Measurements from ENCODE around the gene CALHM5. TPM values are rescaled to one million over a fixed set of nuclear protein-coding genes. Genes with fewer than 3 reads are reported as not detected.

CALHM5 gene, protein sequence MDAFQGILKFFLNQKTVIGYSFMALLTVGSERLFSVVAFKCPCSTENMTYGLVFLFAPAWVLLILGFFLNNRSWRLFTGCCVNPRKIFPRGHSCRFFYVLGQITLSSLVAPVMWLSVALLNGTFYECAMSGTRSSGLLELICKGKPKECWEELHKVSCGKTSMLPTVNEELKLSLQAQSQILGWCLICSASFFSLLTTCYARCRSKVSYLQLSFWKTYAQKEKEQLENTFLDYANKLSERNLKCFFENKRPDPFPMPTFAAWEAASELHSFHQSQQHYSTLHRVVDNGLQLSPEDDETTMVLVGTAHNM
- total RNA-seq, result 0.21 and 0.34 TPM in 2 replicates

- TF ChIP-seq CTCF (IDR thresholded peaks at IDR 0.05; ENCODE audit: insufficient read depth, low read length, poor library complexity, severe bottlenecking), result peak; percentile 41
- Histone ChIP-seq H3K4me3 (ENCODE audit: low read depth, low read length) (no peak within 1 kb of the TSS), H3K36me3 (ENCODE audit: control insufficient read depth, insufficient read depth, low read length) (no peaks in the 10 kb centered on the region), H3K27me3 (ENCODE audit: control insufficient read depth, insufficient read depth, low read length) (no peaks in the 10 kb centered on the region)
- DNase-seq (ENCODE audit: low read depth), result peak; percentile 59
These were observed at the start of gene CALHM5 for GRCh38 chr6:116511424-116512110. CALHM5 (plus strand) TSS chr6:116511639; CDS start chr6:116511697, 58 bp downstream.

DNA sequence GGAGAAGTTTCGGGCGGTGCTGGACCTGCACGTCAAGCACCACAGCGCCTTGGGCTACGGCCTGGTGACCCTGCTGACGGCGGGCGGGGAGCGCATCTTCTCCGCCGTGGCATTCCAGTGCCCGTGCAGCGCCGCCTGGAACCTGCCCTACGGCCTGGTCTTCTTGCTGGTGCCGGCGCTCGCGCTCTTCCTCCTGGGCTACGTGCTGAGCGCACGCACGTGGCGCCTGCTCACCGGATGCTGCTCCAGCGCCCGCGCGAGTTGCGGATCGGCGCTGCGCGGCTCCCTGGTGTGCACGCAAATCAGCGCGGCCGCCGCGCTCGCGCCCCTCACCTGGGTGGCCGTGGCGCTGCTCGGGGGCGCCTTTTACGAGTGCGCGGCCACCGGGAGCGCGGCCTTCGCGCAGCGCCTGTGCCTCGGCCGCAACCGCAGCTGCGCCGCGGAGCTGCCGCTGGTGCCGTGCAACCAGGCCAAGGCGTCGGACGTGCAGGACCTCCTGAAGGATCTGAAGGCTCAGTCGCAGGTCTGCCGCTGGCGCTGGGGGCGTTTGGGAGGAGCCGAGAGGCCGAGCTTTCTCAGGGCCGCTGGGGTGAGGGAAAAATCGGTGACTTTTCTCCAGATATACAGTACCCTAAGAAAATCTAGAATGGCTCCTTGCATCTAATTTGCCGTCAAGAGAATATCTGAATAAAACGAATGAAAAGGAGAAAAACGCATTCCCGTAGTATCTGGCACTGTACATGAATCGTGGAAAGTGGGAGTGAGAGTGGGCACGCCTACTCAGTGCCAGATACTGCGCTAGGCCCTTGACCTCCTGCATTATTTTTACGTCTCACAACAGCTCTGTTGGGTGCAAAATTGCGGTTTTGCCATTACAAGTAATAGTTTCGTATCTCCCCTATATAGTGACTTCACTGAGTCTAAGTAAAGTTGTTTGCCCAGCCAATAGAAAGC, 49.2 kb upstream of the CALHM5 start:
- H3K36me3 ChIP-seq (ENCODE audit: control insufficient read depth, insufficient read depth, low read length), result no peaks in the 10 kb centered on the region
- TF ChIP-seq CTCF (IDR thresholded peaks at IDR 0.05; ENCODE audit: insufficient read depth, low read length, poor library complexity, severe bottlenecking), result no peak
- H3K27me3 ChIP-seq (ENCODE audit: control insufficient read depth, insufficient read depth, low read length), result no peaks in the 10 kb centered on the region
- H3K4me3 ChIP-seq (ENCODE audit: low read depth, low read length), result peak overlapping the region; percentile 30
- no peak for DNase-seq (ENCODE audit: low read depth)

DNA sequence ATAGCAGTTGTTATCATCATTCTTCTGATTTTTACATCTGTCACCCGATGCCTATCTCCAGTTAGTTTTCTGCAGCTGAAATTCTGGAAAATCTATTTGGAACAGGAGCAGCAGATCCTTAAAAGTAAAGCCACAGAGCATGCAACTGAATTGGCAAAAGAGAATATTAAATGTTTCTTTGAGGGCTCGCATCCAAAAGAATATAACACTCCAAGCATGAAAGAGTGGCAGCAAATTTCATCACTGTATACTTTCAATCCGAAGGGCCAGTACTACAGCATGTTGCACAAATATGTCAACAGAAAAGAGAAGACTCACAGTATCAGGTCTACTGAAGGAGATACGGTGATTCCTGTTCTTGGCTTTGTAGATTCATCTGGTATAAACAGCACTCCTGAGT, 48.1 kb upstream of the CALHM5 start:
- no peak for TF ChIP-seq CTCF (IDR thresholded peaks at IDR 0.05; ENCODE audit: insufficient read depth, low read length, poor library complexity, severe bottlenecking)
- Histone ChIP-seq H3K27me3 (ENCODE audit: control insufficient read depth, insufficient read depth, low read length) (no peaks in the 10 kb centered on the region), H3K4me3 (ENCODE audit: low read depth, low read length) (no peak overlapping the region), H3K36me3 (ENCODE audit: control insufficient read depth, insufficient read depth, low read length) (no peaks in the 10 kb centered on the region)
- DNase-seq (ENCODE audit: low read depth), result no peak

- no peak overlapping the region for H3K4me3 ChIP-seq (ENCODE audit: low read depth, low read length)
- no peak for TF ChIP-seq CTCF (IDR thresholded peaks at IDR 0.05; ENCODE audit: insufficient read depth, low read length, poor library complexity, severe bottlenecking)
- H3K36me3 ChIP-seq (ENCODE audit: control insufficient read depth, insufficient read depth, low read length), result no peaks in the 10 kb centered on the region
- no peak for DNase-seq (ENCODE audit: low read depth)
- no peaks in the 10 kb centered on the region for H3K27me3 ChIP-seq (ENCODE audit: control insufficient read depth, insufficient read depth, low read length)
These were observed 46.2 kb upstream of the CALHM5 start for GRCh38 chr6:116465246-116465645.

GRCh38 chr6:116467096-116467495, 44.3 kb upstream of the CALHM5 start:
- H3K27me3 ChIP-seq (ENCODE audit: control insufficient read depth, insufficient read depth, low read length), result no peaks in the 10 kb centered on the region
- no peak for TF ChIP-seq CTCF (IDR thresholded peaks at IDR 0.05; ENCODE audit: insufficient read depth, low read length, poor library complexity, severe bottlenecking)
- no peak overlapping the region for H3K4me3 ChIP-seq (ENCODE audit: low read depth, low read length)
- DNase-seq (ENCODE audit: low read depth), result no peak
- H3K36me3 ChIP-seq (ENCODE audit: control insufficient read depth, insufficient read depth, low read length), result no peaks in the 10 kb centered on the region

All from kidney epithelial cell (primary cell).